A673 (cell line): ENCODE measurements around the gene ETFRF1.
A peak's percentile ranks its signal among the peaks of the same experiment; 100 is the strongest.

ENCODE experiments used
- CTCF ChIP-seq: fragments of 300-800, 200-600 bp; sonication (generic); conservative IDR thresholded peaks from 2 replicates; pipeline ENCODE4 v1.5.1; 2017; ENCODE audit warnings: low read depth, mild to moderate bottlenecking, antibody characterized with exemption, low read length, moderate library complexity, mixed read lengths
- EZH2 ChIP-seq: fragments of 200-600 bp; sonication (generic); IDR thresholded peaks from 2 replicates; pipeline ENCODE4 v1.6.1; 2017; ENCODE audit warnings: borderline replicate concordance, low read depth, mild to moderate bottlenecking, mixed read lengths, antibody characterized with exemption, low read length; ENCODE audit not compliant: poor library complexity, severe bottlenecking

- TF ChIP-seq CTCF, result peak; percentile 86
- no peak for TF ChIP-seq EZH2
Measured at GRCh38 chr12:25241167-25242020, 46.4 kb downstream of the ETFRF1 start.
